RWPE2 (cell line): ENCODE data around the gene VWF.

Experiments used
- ATAC-seq: fragments of 200-7000 bp; cut with Tn5 transposase; 3 replicates; pipeline ENCODE4 v1.9.1; 2021; ENCODE audit warnings: low read depth
- DNase-seq: peaks from one replicate; pipeline ENCODE4 v3.0.0-alpha.2; 2020; ENCODE audit warnings: low spot score
- H3K27ac ChIP-seq: fragments of 450-650 bp; 2 replicates; pipeline ENCODE4 v1.5.1; 2017; ENCODE audit warnings: mild to moderate bottlenecking; ENCODE audit not compliant: poor library complexity, severe bottlenecking
- H3K27me3 ChIP-seq: fragments of 250-450 bp; sonication (Bioruptor Pico); 2 replicates; pipeline ENCODE4 v1.5.1; 2021; ENCODE audit warnings: mild to moderate bottlenecking, moderate library complexity; ENCODE audit not compliant: insufficient read depth, poor library complexity, severe bottlenecking
- H3K36me3 ChIP-seq: fragments of 250-450 bp; sonication (Bioruptor Pico); 2 replicates; pipeline ENCODE4 v1.5.1; 2020; ENCODE audit warnings: low read depth, mild to moderate bottlenecking, moderate library complexity
- H3K4me1 ChIP-seq: fragments of 250-450 bp; sonication (Bioruptor Pico); 2 replicates; pipeline ENCODE4 v1.5.1; 2021; ENCODE audit warnings: mild to moderate bottlenecking, moderate library complexity; ENCODE audit not compliant: insufficient read depth, poor library complexity, severe bottlenecking
- H3K4me3 ChIP-seq: fragments of 250-450 bp; sonication (Bioruptor Pico); 2 replicates; pipeline ENCODE4 v1.5.1; 2021; ENCODE audit warnings: mild to moderate bottlenecking, moderate library complexity; ENCODE audit not compliant: severe bottlenecking
- H3K9me3 ChIP-seq: fragments of 250-450 bp; sonication (Bioruptor Pico); 2 replicates; pipeline ENCODE4 v1.5.1; 2021; ENCODE audit warnings: mild to moderate bottlenecking, moderate library complexity; ENCODE audit not compliant: severe bottlenecking
- CTCF ChIP-seq: fragments of 450-650 bp; IDR thresholded peaks from one replicate; pipeline ENCODE4 v1.5.1; 2017; ENCODE audit warnings: mild to moderate bottlenecking, moderate library complexity; ENCODE audit not compliant: poor library complexity, severe bottlenecking

Gene VWF

GRCh38 chr12:5987573-5987972 is 136.9 kb downstream of the VWF start:
- Histone ChIP-seq H3K27me3 (no peaks in the 10 kb centered on the region), H3K4me3 (no peak overlapping the region), H3K9me3 (no peaks in the 10 kb centered on the region), H3K4me1 (no peaks in the 10 kb centered on the region), H3K27ac (no peak overlapping the region), H3K36me3 (no peaks in the 10 kb centered on the region)
- ATAC-seq (no peak), DNase-seq (no peak)
- TF ChIP-seq CTCF: no peak

DNA sequence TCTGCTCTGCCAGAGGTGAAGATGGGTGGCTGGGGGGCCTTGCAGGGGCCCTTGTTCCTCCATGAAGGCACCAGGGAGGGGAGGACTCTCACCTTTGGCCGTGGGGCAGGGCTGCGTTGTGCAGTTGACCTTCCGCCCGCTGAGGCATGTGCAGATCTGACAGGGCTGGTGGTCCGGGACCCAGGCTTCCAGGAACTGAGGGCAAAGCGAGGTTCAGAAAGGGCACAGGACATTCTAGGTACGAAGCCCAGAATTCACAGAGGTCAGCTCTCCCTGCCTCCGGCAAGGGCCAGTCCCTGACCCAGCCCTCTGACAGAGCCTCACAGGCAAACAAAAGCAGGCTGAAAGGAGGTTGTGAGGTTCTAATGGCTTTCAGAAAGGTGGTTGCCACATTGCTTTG is 139.0 kb downstream of the VWF start:
- Histone ChIP-seq H3K27ac (no peak overlapping the region), H3K4me3 (no peak overlapping the region), H3K27me3 (peaks cover 4% of the 10 kb centered on the region), H3K36me3 (no peaks in the 10 kb centered on the region), H3K9me3 (no peaks in the 10 kb centered on the region), H3K4me1 (no peaks in the 10 kb centered on the region)
- TF ChIP-seq CTCF: no peak
- no peak for DNase-seq
- ATAC-seq: no peak

DNA sequence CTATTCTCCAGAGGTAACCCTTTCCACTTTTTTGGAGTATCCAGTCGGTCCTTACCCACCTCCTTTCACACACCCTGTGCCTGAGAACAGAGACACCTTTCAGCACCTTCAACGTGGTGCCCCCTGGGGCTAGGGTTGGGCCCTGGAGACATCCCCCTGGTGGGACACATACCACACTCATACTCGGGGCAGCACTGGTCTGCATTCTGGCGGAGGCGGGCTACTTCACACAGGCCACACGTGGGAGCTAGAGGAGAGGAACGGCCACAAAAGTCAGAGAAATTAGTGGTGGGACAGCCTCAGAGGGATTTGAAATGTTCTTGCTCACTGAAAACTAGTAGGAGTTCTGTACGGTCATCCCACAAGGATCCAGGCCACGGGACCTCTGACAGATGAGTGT is 139.6 kb downstream of the VWF start:
- TF ChIP-seq CTCF: no peak
- Histone ChIP-seq H3K27ac (no peak overlapping the region), H3K27me3 (peaks cover 4% of the 10 kb centered on the region), H3K9me3 (no peaks in the 10 kb centered on the region), H3K4me3 (no peak overlapping the region), H3K4me1 (no peaks in the 10 kb centered on the region), H3K36me3 (no peaks in the 10 kb centered on the region)
- no peak for DNase-seq
- ATAC-seq: no peak

- no peak for TF ChIP-seq CTCF
- no peak overlapping the region for H3K27ac ChIP-seq
- peaks cover 9% of the 10 kb centered on the region for H3K27me3 ChIP-seq
- ATAC-seq (no peak), DNase-seq (no peak)
- no peaks in the 10 kb centered on the region for H3K9me3 ChIP-seq
- no peaks in the 10 kb centered on the region for H3K36me3 ChIP-seq
- H3K4me1 ChIP-seq: no peaks in the 10 kb centered on the region
- H3K4me3 ChIP-seq: no peak overlapping the region
These were observed 142.4 kb downstream of the VWF start for GRCh38 chr12:5982106-5982505.

DNA sequence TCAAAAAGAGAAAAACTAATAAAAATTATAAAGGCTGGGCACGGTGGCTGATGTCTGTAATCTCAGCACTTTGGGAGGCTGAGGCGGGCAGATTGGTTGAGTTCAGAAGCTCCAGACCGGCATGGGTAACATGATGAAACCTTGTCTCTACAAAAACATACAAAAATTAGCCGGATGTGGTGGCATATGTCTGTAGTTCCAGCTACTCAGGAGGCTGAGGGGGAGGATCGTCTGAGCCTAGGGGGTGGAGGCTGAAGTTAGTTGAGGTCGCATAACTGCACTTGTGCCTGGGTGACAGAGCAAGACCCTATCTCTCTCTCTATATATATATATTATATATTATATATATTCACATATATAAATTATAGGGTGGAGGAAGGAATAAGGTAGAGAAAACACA is 146.9 kb downstream of the VWF start:
- no peak for DNase-seq
- Histone ChIP-seq H3K9me3 (no peaks in the 10 kb centered on the region), H3K36me3 (no peaks in the 10 kb centered on the region), H3K4me3 (no peak overlapping the region), H3K27me3 (peaks cover 9% of the 10 kb centered on the region), H3K4me1 (no peaks in the 10 kb centered on the region), H3K27ac (no peak overlapping the region)
- no peak for TF ChIP-seq CTCF
- no peak for ATAC-seq
